ENCODE measurements around the gene SLC51A. TPM values are rescaled to one million over a fixed set of nuclear protein-coding genes. Genes with fewer than 3 reads are reported as not detected.

Gene SLC51A
- total and polyA plus RNA-seq, 9 of the 15 experiments (the other 6 are each of a cell fraction or from before 2014, with no cell fraction given), result 0.35 to 0.38 TPM; not detected in 7

DNA sequence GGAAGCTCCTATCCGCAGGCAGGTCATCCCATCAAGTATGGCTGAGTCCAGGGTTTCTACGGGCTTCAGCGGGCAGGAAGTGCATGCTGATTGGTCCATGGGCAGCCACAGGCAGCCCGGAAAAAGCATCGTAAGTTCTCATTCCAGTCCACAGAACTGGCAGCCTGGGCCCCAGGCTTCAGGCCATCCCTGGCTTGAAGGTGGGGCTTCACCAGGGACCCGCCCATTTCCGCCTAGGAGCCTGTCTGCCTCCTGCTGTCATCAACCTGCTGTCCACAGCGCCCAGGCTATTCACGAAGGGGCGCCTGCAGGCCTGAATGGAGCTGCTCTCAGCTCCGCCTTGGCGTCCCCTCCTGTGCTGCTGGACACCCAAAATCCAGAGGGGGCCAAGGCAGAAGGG, 57.3 kb downstream of the SLC51A start:
- Histone ChIP-seq H3K9me1 (ENCODE audit: control insufficient read depth, insufficient read depth, low read length) (no peaks in the 10 kb centered on the region), H3K4me3 (no peak overlapping the region), H3K27me3 (ENCODE audit: control insufficient read depth in 2 of 2, insufficient read depth in 2 of 2, low read length in 2 of 2) (no peaks in the 10 kb centered on the region), H3K9ac (ENCODE audit: insufficient read depth in 1 of 2, low read depth in 2 of 2, low read length in 2 of 2) (peak overlapping the region in 1 of 2 experiments; percentile 84; a peak in 2 of 4 replicates), H3K9me3 (replicated peaks; ENCODE audit: control insufficient read depth, insufficient read depth, low read depth, low read length) (no peaks in the 10 kb centered on the region; the same call in 1 of the 2 replicates), H3K4me1 (replicated peaks in 1 of 2; ENCODE audit: control insufficient read depth in 2 of 2, insufficient read depth in 2 of 2, low read length in 2 of 2) (peaks cover 24 to 34% of the 10 kb centered on the region in 2 experiments), H3K36me3 (ENCODE audit: control insufficient read depth, insufficient read depth, low read length) (peaks cover 32% of the 10 kb centered on the region; the same call in 2 of the 3 replicates), H2AFZ (ENCODE audit: low read depth, low read length) (no peak overlapping the region), H4K20me1 (replicated peaks; ENCODE audit: control insufficient read depth, insufficient read depth, low read length) (no peaks in the 10 kb centered on the region), H3K4me2 (ENCODE audit: insufficient read depth, low read length) (0 out of 2 replicates have a peak overlapping the region, but pooled peaks have one; percentile 75), H3K79me2 (ENCODE audit: control insufficient read depth, insufficient read depth, low read length) (peaks cover 70% of the 10 kb centered on the region), H3K27ac (ENCODE audit: extremely low read depth, low read depth, low read length) (peak overlapping the region; percentile 66; the same call in 2 of the 3 replicates)
- TF ChIP-seq KDM1A (IDR thresholded peaks at IDR 0.05), result no peak
- TF ChIP-seq ZBTB33 (CRISPR knock-in tag; IDR thresholded peaks at IDR 0.05), result peak; percentile 99
- in situ Hi-C loops (cut with MboI) (no loop called here), intact Hi-C loops (cut with micrococcal nuclease) (loop anchor here (5.0 kb wide), 1 partner anchor 159 kb away; the partner anchor contains the start of gene UBXN7)
- POLR2A ChIA-PET, result interaction anchor here (1.0 to 2.7 kb wide), 4 partner anchors 8 to 181 kb away, joined by 3 to 18 read pairs (median 5); no protein-coding TSS in a partner anchor
- no peak for DNase-seq (ENCODE audit: extremely low read depth in 1 of 4, low spot score in 3 of 4)
- FAIRE-seq, result no peak
- 71% methylated on average over 7 of the region's 12 CpGs for WGBS (ENCODE audit: insufficient coverage, low coverage, missing lambda C conversion rate)
- no TSS peak for BruUV-seq (replicated peaks)
- ATAC-seq, result peak; percentile 71
- CTCF ChIA-PET (ENCODE audit: low intra/inter-chr PET ratio), result no interaction called here

Measured in K562 (cell line).